GM18867 (cell line): ENCODE measurements around the gene PCNX3.

Experiments
- ATAC-seq: cut with Tn5 transposase; IDR thresholded peaks from one replicate; pipeline ENCODE4 v1.9.1; 2021; ENCODE audit warnings: mild to moderate bottlenecking, moderate library complexity; ENCODE audit not compliant: unreplicated experiment

PCNX3 gene

GRCh38 chr11:65618763-65619162 is 3.2 kb downstream of the PCNX3 start:
- no peak for ATAC-seq

- no peak for ATAC-seq
Observed at GRCh38 chr11:65619281-65619928, 3.8 kb downstream of the PCNX3 start.

GRCh38 chr11:65620666-65621065 is 5.1 kb downstream of the PCNX3 start:
- ATAC-seq: no peak

- ATAC-seq: no peak
Observed at GRCh38 chr11:65621460-65621859, 5.9 kb downstream of the PCNX3 start.

- ATAC-seq: no peak
Observed at GRCh38 chr11:65622011-65622410, 6.4 kb downstream of the PCNX3 start.

GRCh38 chr11:65623177-65623576 is 7.6 kb downstream of the PCNX3 start:
- no peak for ATAC-seq

GRCh38 chr11:65623852-65624616 is 8.5 kb downstream of the PCNX3 start:
- ATAC-seq: no peak

- ATAC-seq: no peak
Observed at GRCh38 chr11:65624931-65625627, 9.5 kb downstream of the PCNX3 start.

- ATAC-seq: no peak
Observed at GRCh38 chr11:65625628-65626342, 10.2 kb downstream of the PCNX3 start.

GRCh38 chr11:65627202-65627601 is 11.6 kb downstream of the PCNX3 start:
- no peak for ATAC-seq

GRCh38 chr11:65629579-65629978 is 14.0 kb downstream of the PCNX3 start:
- ATAC-seq: no peak

GRCh38 chr11:65630215-65630614 is 14.6 kb downstream of the PCNX3 start:
- ATAC-seq: no peak

- no peak for ATAC-seq
Observed at GRCh38 chr11:65633390-65634108, 18.0 kb downstream of the PCNX3 start.

GRCh38 chr11:65634109-65634436 is 18.5 kb downstream of the PCNX3 start:
- no peak for ATAC-seq

- no peak for ATAC-seq
Observed at GRCh38 chr11:65634440-65634839, 18.9 kb downstream of the PCNX3 start.

GRCh38 chr11:65634905-65635731 is 19.5 kb downstream of the PCNX3 start:
- no peak for ATAC-seq

- no peak for ATAC-seq
Observed at GRCh38 chr11:65636108-65637031, 20.8 kb downstream of the PCNX3 start.

- ATAC-seq: no peak
Observed at GRCh38 chr11:65637032-65637557, 21.5 kb downstream of the PCNX3 start.
